ENCODE results near the gene GNB2. TPM values are rescaled to one million over a fixed set of nuclear protein-coding genes. Genes with fewer than 3 reads are reported as not detected.

Gene GNB2
- total RNA-seq, 4 donors from 2014 or later: 150 to 229 (median 218) TPM

DNA sequence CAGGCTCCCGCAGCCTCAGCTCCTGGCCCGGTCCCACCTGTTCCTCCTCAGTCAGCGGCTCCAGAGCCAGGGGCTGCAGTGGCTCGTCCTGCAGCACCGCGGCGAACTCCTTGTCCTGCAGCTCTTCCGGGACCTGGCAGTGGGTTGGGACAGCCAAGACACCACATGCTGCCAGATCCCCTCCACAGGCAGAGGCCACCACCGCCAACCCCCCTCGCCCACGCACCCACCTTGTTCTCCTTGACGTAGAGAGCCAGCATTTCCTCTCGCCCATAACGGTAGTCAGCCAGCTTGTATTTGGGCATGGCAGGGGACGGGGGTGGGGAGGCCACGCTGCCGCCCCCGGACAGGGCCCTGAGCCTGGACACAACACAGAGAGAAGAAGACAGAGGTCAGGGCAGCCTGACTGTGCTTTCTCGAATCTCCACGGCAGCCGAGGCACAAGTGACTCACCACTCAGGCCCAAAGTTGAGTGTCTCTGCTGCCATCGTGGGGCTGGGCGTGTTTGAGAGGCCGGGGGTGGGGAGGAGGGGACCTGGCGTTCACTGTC lies 14.3 kb downstream of the GNB2 start:
- intact Hi-C loops (cut with DNase I): no loop called here
- H3K27me3 ChIP-seq: no peaks in the 10 kb centered on the region
- peaks cover 51 to 62% (median 53%) of the 10 kb centered on the region in 4 donors for H3K4me1 ChIP-seq
- peaks cover 53 to 74% (median 70%) of the 10 kb centered on the region in 4 donors for H3K36me3 ChIP-seq
- no peak for DNase-seq (ENCODE audit: extremely low spot score)
- no peak overlapping the region for H3K4me3 ChIP-seq
- WGBS: 82% methylated on average over 21 of the region's 25 CpGs
- H3K9me3 ChIP-seq: no peaks in the 10 kb centered on the region
- H3K27ac ChIP-seq (replicated peaks in 1 of 4): no peak overlapping the region
- TF ChIP-seq EP300 (IDR thresholded peaks at IDR 0.05) (no peak), POLR2AphosphoS5 (IDR thresholded peaks at IDR 0.05) (no peak), POLR2A (IDR thresholded peaks at IDR 0.05; ENCODE audit: low read depth) (no peak)
- TF ChIP-seq, protein P1, sequence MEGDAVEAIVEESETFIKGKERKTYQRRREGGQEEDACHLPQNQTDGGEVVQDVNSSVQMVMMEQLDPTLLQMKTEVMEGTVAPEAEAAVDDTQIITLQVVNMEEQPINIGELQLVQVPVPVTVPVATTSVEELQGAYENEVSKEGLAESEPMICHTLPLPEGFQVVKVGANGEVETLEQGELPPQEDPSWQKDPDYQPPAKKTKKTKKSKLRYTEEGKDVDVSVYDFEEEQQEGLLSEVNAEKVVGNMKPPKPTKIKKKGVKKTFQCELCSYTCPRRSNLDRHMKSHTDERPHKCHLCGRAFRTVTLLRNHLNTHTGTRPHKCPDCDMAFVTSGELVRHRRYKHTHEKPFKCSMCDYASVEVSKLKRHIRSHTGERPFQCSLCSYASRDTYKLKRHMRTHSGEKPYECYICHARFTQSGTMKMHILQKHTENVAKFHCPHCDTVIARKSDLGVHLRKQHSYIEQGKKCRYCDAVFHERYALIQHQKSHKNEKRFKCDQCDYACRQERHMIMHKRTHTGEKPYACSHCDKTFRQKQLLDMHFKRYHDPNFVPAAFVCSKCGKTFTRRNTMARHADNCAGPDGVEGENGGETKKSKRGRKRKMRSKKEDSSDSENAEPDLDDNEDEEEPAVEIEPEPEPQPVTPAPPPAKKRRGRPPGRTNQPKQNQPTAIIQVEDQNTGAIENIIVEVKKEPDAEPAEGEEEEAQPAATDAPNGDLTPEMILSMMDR (IDR thresholded peaks at IDR 0.05): no peak

DNA sequence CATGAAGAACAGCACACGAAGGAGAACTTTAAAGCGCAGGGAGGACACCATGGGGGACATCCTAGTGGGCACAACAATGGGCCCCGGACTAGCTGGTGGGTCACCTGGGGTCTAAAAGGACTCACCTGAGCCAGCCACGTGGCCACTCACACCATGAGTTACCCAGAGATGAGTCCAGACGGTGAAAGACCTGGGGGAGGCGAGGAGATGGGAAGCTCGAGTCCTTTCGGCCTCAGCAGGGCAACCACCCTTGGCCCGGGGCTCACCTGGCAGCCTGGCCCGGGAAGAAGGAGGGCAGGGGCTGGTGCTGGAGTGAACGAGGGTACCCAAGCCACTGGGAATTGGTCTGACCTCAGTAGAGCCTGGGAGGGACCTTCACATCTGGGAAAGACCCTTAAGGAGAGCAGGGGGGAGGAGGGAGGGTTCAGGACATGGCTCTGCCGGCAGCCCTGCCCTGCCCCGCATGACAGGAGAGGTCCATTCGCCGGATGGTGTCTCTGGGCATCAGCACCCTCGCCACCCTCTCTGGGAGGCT lies 14.9 kb downstream of the GNB2 start:
- 80% methylated on average over 15 of the region's 16 CpGs for WGBS
- Histone ChIP-seq H3K27me3 (no peaks in the 10 kb centered on the region), H3K4me3 (no peak overlapping the region), H3K4me1 (peaks cover 53 to 67% (median 59%) of the 10 kb centered on the region in 4 donors), H3K36me3 (peaks cover 47 to 68% (median 64%) of the 10 kb centered on the region in 4 donors), H3K9me3 (no peaks in the 10 kb centered on the region), H3K27ac (replicated peaks in 1 of 4) (no peak overlapping the region)
- TF ChIP-seq EP300 (IDR thresholded peaks at IDR 0.05): no peak
- TF ChIP-seq POLR2A (IDR thresholded peaks at IDR 0.05; ENCODE audit: low read depth): no peak
- TF ChIP-seq, protein P1 (IDR thresholded peaks at IDR 0.05): no peak
- no peak for TF ChIP-seq POLR2AphosphoS5 (IDR thresholded peaks at IDR 0.05)
- intact Hi-C loops (cut with DNase I): no loop called here
- no peak for DNase-seq (ENCODE audit: extremely low spot score)

DNA sequence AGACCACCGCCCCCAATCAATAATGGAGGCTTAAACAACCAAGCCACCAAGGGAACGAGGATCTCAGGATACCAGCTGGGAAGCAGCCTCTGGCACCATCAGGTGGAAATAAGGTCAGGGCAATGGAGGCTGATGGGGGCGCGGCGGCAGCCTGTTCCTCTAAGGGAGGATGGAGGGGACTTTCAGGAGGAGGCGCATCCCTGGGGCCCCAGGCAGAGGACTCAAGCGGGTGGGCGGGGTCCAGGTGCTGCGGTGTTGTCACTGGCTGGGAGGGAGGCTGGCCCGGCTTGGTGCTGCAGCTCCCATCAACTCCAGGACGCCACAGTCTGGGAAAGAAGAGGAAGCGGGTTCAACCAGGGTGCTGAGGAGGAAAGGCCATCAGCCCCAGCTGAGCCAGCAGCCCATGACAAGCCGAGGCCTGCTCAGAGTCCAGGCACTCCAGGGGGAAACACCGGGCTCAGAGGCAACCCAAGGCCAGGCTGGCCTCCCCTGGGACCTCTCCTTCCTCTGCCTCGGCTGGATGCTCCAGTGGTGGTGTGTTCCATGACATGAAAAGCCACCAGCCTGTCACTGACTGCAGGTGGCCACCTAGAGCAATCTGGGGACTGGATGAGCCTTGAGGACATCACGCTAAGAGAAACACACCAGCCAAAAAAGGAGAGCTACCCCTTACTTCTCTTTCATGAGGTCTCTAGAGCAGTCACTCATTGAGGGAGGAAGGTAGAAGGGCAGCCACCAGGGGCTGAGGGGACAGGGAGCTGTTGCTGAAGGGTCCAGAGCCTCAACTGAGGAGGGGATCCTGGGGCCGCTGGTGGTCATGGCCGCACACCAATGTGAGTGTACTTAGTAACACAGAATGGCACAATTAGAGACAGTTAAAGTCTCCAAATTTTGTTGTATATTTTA lies 15.9 kb downstream of the GNB2 start:
- no peak overlapping the region for H3K27ac ChIP-seq (replicated peaks in 1 of 4)
- H3K4me1 ChIP-seq: peaks cover 53 to 71% (median 61%) of the 10 kb centered on the region in 4 donors
- WGBS: 89% methylated on average over 17 of the region's 18 CpGs
- H3K4me3 ChIP-seq: no peak overlapping the region
- DNase-seq (ENCODE audit: extremely low spot score): no peak
- intact Hi-C loops (cut with DNase I): loop anchor here (5.0 to 10.0 kb wide), 3 partner anchors 87 to 215 kb away; partner anchors contain the start of genes PCOLCE and TSC22D4
- H3K36me3 ChIP-seq: peaks cover 38 to 57% (median 53%) of the 10 kb centered on the region in 4 donors
- H3K27me3 ChIP-seq: no peaks in the 10 kb centered on the region
- H3K9me3 ChIP-seq: no peaks in the 10 kb centered on the region
- TF ChIP-seq POLR2A (IDR thresholded peaks at IDR 0.05; ENCODE audit: low read depth) (no peak), POLR2AphosphoS5 (IDR thresholded peaks at IDR 0.05) (no peak), EP300 (IDR thresholded peaks at IDR 0.05) (no peak)
- TF ChIP-seq, protein P1 (IDR thresholded peaks at IDR 0.05): no peak

- Histone ChIP-seq H3K9me3 (no peaks in the 10 kb centered on the region), H3K4me3 (peak overlapping the region; percentile 91 to 97 (median 94)), H3K27ac (replicated peaks in 1 of 4) (peak overlapping the region; percentile 47 to 89 (median 84)), H3K36me3 (peaks cover 13 to 33% (median 29%) of the 10 kb centered on the region in 4 donors), H3K27me3 (no peaks in the 10 kb centered on the region), H3K4me1 (peaks cover 57 to 72% (median 66%) of the 10 kb centered on the region in 4 donors)
- intact Hi-C loops (cut with DNase I): loop anchor here (5.0 to 10.0 kb wide), 3 partner anchors 90 to 217 kb away; partner anchors contain the start of genes PCOLCE and TSC22D4
- no peak for DNase-seq (ENCODE audit: extremely low spot score)
- TF ChIP-seq EP300 (IDR thresholded peaks at IDR 0.05) (no peak), POLR2AphosphoS5 (IDR thresholded peaks at IDR 0.05) (peak in 1 of 2 donors; percentile 56), POLR2A (IDR thresholded peaks at IDR 0.05; ENCODE audit: low read depth) (no peak)
- TF ChIP-seq, protein P1 (IDR thresholded peaks at IDR 0.05): peak; percentile 90 to 97 (median 90)
- WGBS: 37% methylated on average over 22 of the region's 28 CpGs
Measured at GRCh38 chr7:100691676-100692577, 18.4 kb downstream of the GNB2 start.
